HG03060 (cell line): ENCODE results near the gene ATP2A1.
"Not testable (repeated sequence)": the region's sequence is repeated elsewhere in the genome, so short reads cannot be mapped to it uniquely, and the experiment has no call there.

ENCODE experiments used
- ATAC-seq: cut with Tn5 transposase; IDR thresholded peaks from one replicate; pipeline ENCODE4 v1.9.1; 2021; ENCODE audit warnings: low read depth, moderate number of reproducible peaks; ENCODE audit not compliant: unreplicated experiment

Gene ATP2A1

GRCh38 chr16:28880589-28880915, 2.3 kb downstream of the ATP2A1 start:
- ATAC-seq = no peak

- ATAC-seq = no peak
Measured at GRCh38 chr16:28880955-28881354, 2.7 kb downstream of the ATP2A1 start.

- not testable (repeated sequence) for ATAC-seq
Measured at GRCh38 chr16:28881565-28881964, 3.3 kb downstream of the ATP2A1 start.

- no peak for ATAC-seq
Measured at GRCh38 chr16:28882551-28883160, 4.4 kb downstream of the ATP2A1 start.

- no peak for ATAC-seq
Measured at GRCh38 chr16:28883221-28883996, 5.1 kb downstream of the ATP2A1 start.

GRCh38 chr16:28884045-28884444, 5.8 kb downstream of the ATP2A1 start:
- ATAC-seq = no peak

GRCh38 chr16:28886945-28887344, 8.7 kb downstream of the ATP2A1 start:
- ATAC-seq = no peak

GRCh38 chr16:28890355-28890754, 12.1 kb downstream of the ATP2A1 start:
- not testable (repeated sequence) for ATAC-seq

GRCh38 chr16:28891964-28892890, 13.9 kb downstream of the ATP2A1 start:
- ATAC-seq = no peak

- ATAC-seq = no peak
Measured at GRCh38 chr16:28893291-28893690, 15.0 kb downstream of the ATP2A1 start.

- no peak for ATAC-seq
Measured at GRCh38 chr16:28895609-28896008, 17.3 kb downstream of the ATP2A1 start.

GRCh38 chr16:28897826-28898225, 19.5 kb downstream of the ATP2A1 start:
- ATAC-seq = no peak

GRCh38 chr16:28898266-28898665, 20.0 kb downstream of the ATP2A1 start:
- no peak for ATAC-seq

- no peak for ATAC-seq
Measured at GRCh38 chr16:28898942-28899341, 20.7 kb downstream of the ATP2A1 start.

GRCh38 chr16:28899882-28900590, 21.7 kb downstream of the ATP2A1 start:
- ATAC-seq = no peak

GRCh38 chr16:28900601-28901000, 22.3 kb downstream of the ATP2A1 start:
- no peak for ATAC-seq

- no peak for ATAC-seq
Measured at GRCh38 chr16:28901862-28902261, 23.6 kb downstream of the ATP2A1 start.

GRCh38 chr16:28902909-28903308, 24.6 kb downstream of the ATP2A1 start:
- ATAC-seq = no peak

GRCh38 chr16:28903344-28904042, 25.2 kb downstream of the ATP2A1 start:
- ATAC-seq = no peak

- ATAC-seq = no peak
Measured at GRCh38 chr16:28904363-28904762, 26.1 kb downstream of the ATP2A1 start.
